Neutrophil (primary cell): Measurements from ENCODE around the gene GPC6.

ENCODE experiments used
- H3K27ac ChIP-seq: fragments of 200-600 bp; sonication (generic); 2 replicates; pipeline ENCODE4 v1.5.1; 2016; ENCODE audit warnings: mild to moderate bottlenecking, moderate library complexity
- H3K27me3 ChIP-seq: fragments of 200-600 bp; sonication (generic); 2 replicates; pipeline ENCODE4 v1.6.0; 2016; ENCODE audit warnings: mild to moderate bottlenecking
- H3K36me3 ChIP-seq: fragments of 200-600 bp; sonication (generic); 2 replicates; pipeline ENCODE4 v1.5.1; 2017
- H3K4me1 ChIP-seq, 2 experiments: fragments of 200-600 bp in 1 of 2; sonication (generic) in 1 of 2; 1 replicate in 1 of 2; 2 replicates in 1 of 2; pipeline versions ENCODE4 v1.5.1 to v1.6.1; 2013 to 2016; ENCODE audit warnings: low read depth in 1 of 2, low read length in 1 of 2, mild to moderate bottlenecking in 1 of 2, moderate library complexity in 1 of 2; ENCODE audit not compliant: control insufficient read depth in 1 of 2, insufficient read depth in 1 of 2
- H3K4me3 ChIP-seq, 2 experiments: fragments of 200-600 bp in 1 of 2; sonication (generic) in 1 of 2; 1 replicate in 1 of 2; 2 replicates in 1 of 2; pipeline ENCODE4 v1.5.1; 2013 to 2016; ENCODE audit warnings: low read depth in 1 of 2, low read length in 1 of 2, mild to moderate bottlenecking in 1 of 2, moderate library complexity in 1 of 2
- H3K9me3 ChIP-seq: fragments of 200-600 bp; sonication (generic); 2 replicates; pipeline ENCODE4 v1.5.1; 2016
- TF ChIP-seq, protein P1 (sequence below): fragments of 200-600 bp; sonication (generic); IDR thresholded peaks from 2 replicates; pipeline ENCODE4 v1.5.1; 2016; ENCODE audit warnings: antibody characterized with exemption

GPC6 gene

GRCh38 chr13:93945621-93946020, 719.0 kb downstream of the GPC6 start:
- H3K27ac ChIP-seq = no peak overlapping the region

DNA sequence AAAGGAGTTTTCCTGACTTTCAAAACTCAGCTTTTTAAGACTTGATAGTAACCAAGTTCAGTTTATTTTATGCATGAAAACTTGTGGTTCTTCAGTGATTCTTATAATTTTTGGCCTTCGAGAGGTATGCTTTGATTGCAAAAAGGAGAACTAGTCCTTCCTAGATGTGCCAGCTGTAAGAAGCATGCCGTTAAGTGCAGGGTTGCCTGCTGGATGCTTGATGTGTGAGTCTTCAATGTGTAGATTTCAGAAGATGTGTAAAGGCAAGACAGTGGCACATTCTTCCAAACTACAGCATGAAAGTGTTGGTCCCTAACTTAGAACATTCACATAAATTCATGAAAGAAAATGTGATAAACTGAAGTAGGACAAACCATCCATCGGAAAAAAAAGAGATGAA, 720.4 kb downstream of the GPC6 start:
- H3K4me3 ChIP-seq = no peak overlapping the region
- TF ChIP-seq, protein P1, sequence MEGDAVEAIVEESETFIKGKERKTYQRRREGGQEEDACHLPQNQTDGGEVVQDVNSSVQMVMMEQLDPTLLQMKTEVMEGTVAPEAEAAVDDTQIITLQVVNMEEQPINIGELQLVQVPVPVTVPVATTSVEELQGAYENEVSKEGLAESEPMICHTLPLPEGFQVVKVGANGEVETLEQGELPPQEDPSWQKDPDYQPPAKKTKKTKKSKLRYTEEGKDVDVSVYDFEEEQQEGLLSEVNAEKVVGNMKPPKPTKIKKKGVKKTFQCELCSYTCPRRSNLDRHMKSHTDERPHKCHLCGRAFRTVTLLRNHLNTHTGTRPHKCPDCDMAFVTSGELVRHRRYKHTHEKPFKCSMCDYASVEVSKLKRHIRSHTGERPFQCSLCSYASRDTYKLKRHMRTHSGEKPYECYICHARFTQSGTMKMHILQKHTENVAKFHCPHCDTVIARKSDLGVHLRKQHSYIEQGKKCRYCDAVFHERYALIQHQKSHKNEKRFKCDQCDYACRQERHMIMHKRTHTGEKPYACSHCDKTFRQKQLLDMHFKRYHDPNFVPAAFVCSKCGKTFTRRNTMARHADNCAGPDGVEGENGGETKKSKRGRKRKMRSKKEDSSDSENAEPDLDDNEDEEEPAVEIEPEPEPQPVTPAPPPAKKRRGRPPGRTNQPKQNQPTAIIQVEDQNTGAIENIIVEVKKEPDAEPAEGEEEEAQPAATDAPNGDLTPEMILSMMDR = no peak
- no peaks in the 10 kb centered on the region for H3K9me3 ChIP-seq

More at GRCh38 chr13:93945621-93946020, 719.0 kb downstream of the GPC6 start:
- Histone ChIP-seq H3K27me3 (no peaks in the 10 kb centered on the region), H3K4me3 (no peak overlapping the region), H3K36me3 (no peaks in the 10 kb centered on the region), H3K9me3 (no peaks in the 10 kb centered on the region), H3K4me1 (peaks cover 11 to 18% of the 10 kb centered on the region in 2 experiments)
- TF ChIP-seq, protein P1 = no peak

GRCh38 chr13:93947651-93948050, 721.0 kb downstream of the GPC6 start:
- no peak overlapping the region for H3K4me3 ChIP-seq
- H3K4me1 ChIP-seq = peaks cover 20 to 33% of the 10 kb centered on the region in 2 experiments
- H3K36me3 ChIP-seq = no peaks in the 10 kb centered on the region
- TF ChIP-seq, protein P1 = no peak
- no peak overlapping the region for H3K27ac ChIP-seq
- H3K9me3 ChIP-seq = no peaks in the 10 kb centered on the region
- H3K27me3 ChIP-seq = no peaks in the 10 kb centered on the region

More for the DNA sequence above, 720.4 kb downstream of the GPC6 start:
- H3K36me3 ChIP-seq = no peaks in the 10 kb centered on the region
- no peaks in the 10 kb centered on the region for H3K27me3 ChIP-seq
- H3K27ac ChIP-seq = no peak overlapping the region
- peaks cover 19 to 27% of the 10 kb centered on the region in 2 experiments for H3K4me1 ChIP-seq

GRCh38 chr13:93948162-93948922, 721.7 kb downstream of the GPC6 start:
- no peaks in the 10 kb centered on the region for H3K9me3 ChIP-seq
- TF ChIP-seq, protein P1 = no peak

DNA sequence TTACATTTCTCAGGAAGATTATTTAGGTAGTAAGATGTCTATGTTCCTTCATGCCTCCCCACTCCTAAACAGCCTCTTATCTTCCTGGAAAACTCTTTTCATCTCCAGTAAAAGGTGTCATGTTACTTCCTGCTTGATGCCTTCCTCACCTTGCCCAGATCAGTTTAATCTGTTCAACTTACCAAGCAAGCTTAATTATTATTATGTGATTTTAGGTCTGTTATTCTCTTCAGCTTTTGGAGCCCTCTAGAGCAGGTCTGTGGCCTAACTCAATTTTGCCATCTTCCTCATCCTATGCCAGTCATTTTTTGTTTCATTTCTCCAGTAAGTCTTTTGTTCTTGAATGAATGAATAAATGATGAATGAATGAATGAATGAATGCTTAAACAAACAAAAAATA, 724.5 kb downstream of the GPC6 start:
- Histone ChIP-seq H3K27ac (no peak overlapping the region), H3K27me3 (no peaks in the 10 kb centered on the region), H3K4me1 (peaks cover 12 to 18% of the 10 kb centered on the region in 2 experiments), H3K9me3 (no peaks in the 10 kb centered on the region), H3K36me3 (no peaks in the 10 kb centered on the region), H3K4me3 (no peak overlapping the region)
- TF ChIP-seq, protein P1 = no peak

More at GRCh38 chr13:93948162-93948922, 721.7 kb downstream of the GPC6 start:
- no peaks in the 10 kb centered on the region for H3K36me3 ChIP-seq
- H3K27me3 ChIP-seq = no peaks in the 10 kb centered on the region
- no peak overlapping the region for H3K27ac ChIP-seq
- H3K4me3 ChIP-seq = no peak overlapping the region
- peaks cover 20 to 33% of the 10 kb centered on the region in 2 experiments for H3K4me1 ChIP-seq
